H9 (cell line): Measurements from ENCODE around the gene RAB31. TPM values are rescaled to one million over a fixed set of nuclear protein-coding genes. Genes with fewer than 3 reads are reported as not detected.

ENCODE experiments used
- DNase-seq: peaks from one replicate; pipeline ENCODE4 v3.0.0-alpha.2; 2017
- H2AFZ ChIP-seq: one replicate; pipeline ENCODE4 v1.6.1; 2013; ENCODE audit warnings: mild to moderate bottlenecking, low read length, control low read depth, moderate library complexity
- H2AK5ac ChIP-seq: 2 replicates; pipeline ENCODE4 v1.6.1; 2013; ENCODE audit warnings: low read length, control low read depth, mixed read lengths; ENCODE audit not compliant: insufficient read length
- H2BK120ac ChIP-seq: one replicate; pipeline ENCODE4 v1.6.1; 2013; ENCODE audit warnings: low read depth, mild to moderate bottlenecking, low read length, control low read depth, inconsistent platforms; ENCODE audit not compliant: poor library complexity, severe bottlenecking
- H2BK12ac ChIP-seq: 2 replicates; pipeline ENCODE4 v1.6.1; 2013; ENCODE audit warnings: low read length, control low read depth, mixed read lengths, low read depth; ENCODE audit not compliant: insufficient read length
- H2BK15ac ChIP-seq: 2 replicates; pipeline ENCODE4 v1.6.1; 2013; ENCODE audit warnings: low read depth, low read length, control low read depth
- H2BK20ac ChIP-seq: one replicate; pipeline ENCODE4 v1.6.1; 2013; ENCODE audit warnings: low read depth, mild to moderate bottlenecking, low read length, control low read depth, inconsistent platforms; ENCODE audit not compliant: poor library complexity, severe bottlenecking
- H2BK5ac ChIP-seq: 2 replicates; pipeline ENCODE4 v1.6.1; 2013; ENCODE audit warnings: low read length, control low read depth, mixed read lengths; ENCODE audit not compliant: insufficient read length
- H3K14ac ChIP-seq: 2 replicates; pipeline ENCODE4 v1.6.1; 2013; ENCODE audit warnings: low read length, control low read depth; ENCODE audit not compliant: insufficient read depth
- H3K18ac ChIP-seq: 2 replicates; pipeline ENCODE4 v1.6.1; 2013; ENCODE audit warnings: low read depth, mild to moderate bottlenecking, mixed read lengths, low read length, control low read depth; ENCODE audit not compliant: insufficient read length
- H3K23ac ChIP-seq: 2 replicates; pipeline ENCODE4 v1.6.1; 2013; ENCODE audit warnings: low read length, control low read depth, mixed read lengths, low read depth; ENCODE audit not compliant: insufficient read length
- H3K23me2 ChIP-seq: 2 replicates; pipeline ENCODE4 v1.6.1; 2013; ENCODE audit warnings: low read depth, mild to moderate bottlenecking, mixed read lengths, low read length, control low read depth; ENCODE audit not compliant: insufficient read length, poor library complexity, severe bottlenecking
- H3K27ac ChIP-seq: 2 replicates; pipeline ENCODE4 v1.5.1; 2013; ENCODE audit warnings: low read length, control low read depth, mixed read lengths, low read depth; ENCODE audit not compliant: insufficient read length
- H3K27me3 ChIP-seq: 2 replicates; pipeline ENCODE4 v1.6.1; 2013; ENCODE audit warnings: low read length, control low read depth, inconsistent platforms; ENCODE audit not compliant: insufficient read depth
- H3K4ac ChIP-seq: 2 replicates; pipeline ENCODE4 v1.6.1; 2013; ENCODE audit warnings: low read depth, mild to moderate bottlenecking, control low read depth, inconsistent platforms, low read length, moderate library complexity
- H3K4me1 ChIP-seq: 2 replicates; pipeline ENCODE4 v1.6.1; 2013; ENCODE audit warnings: low read length, control low read depth, inconsistent platforms; ENCODE audit not compliant: insufficient read depth
- H3K4me2 ChIP-seq: 2 replicates; pipeline ENCODE4 v1.6.1; 2013; ENCODE audit warnings: low read length, control low read depth, mixed read lengths; ENCODE audit not compliant: insufficient read length, insufficient read depth
- H3K56ac ChIP-seq: 2 replicates; pipeline ENCODE4 v1.6.1; 2013; ENCODE audit warnings: low read depth, mild to moderate bottlenecking, mixed read lengths, low read length, control low read depth; ENCODE audit not compliant: insufficient read length
- H3K79me1 ChIP-seq: 2 replicates; pipeline ENCODE4 v1.6.1; 2013; ENCODE audit warnings: low read depth, mild to moderate bottlenecking, moderate library complexity, low read length, control low read depth, inconsistent platforms; ENCODE audit not compliant: insufficient read depth, poor library complexity, severe bottlenecking
- H3K79me2 ChIP-seq: 2 replicates; pipeline ENCODE4 v1.6.1; 2013; ENCODE audit warnings: low read length, control low read depth, inconsistent platforms; ENCODE audit not compliant: insufficient read depth
- H3K9ac ChIP-seq: 2 replicates; pipeline ENCODE4 v1.6.1; 2013; ENCODE audit warnings: low read length, control low read depth, mixed read lengths; ENCODE audit not compliant: insufficient read length; ENCODE audit errors: extremely low read depth
- H3K9me3 ChIP-seq: one replicate; pipeline ENCODE4 v1.6.1; 2013; ENCODE audit warnings: low read depth, low read length, inconsistent platforms; ENCODE audit not compliant: control insufficient read depth
- H3T11ph ChIP-seq: one replicate; pipeline ENCODE4 v1.6.1; 2013; ENCODE audit warnings: mild to moderate bottlenecking, low read length, control low read depth, inconsistent platforms
- H4K20me1 ChIP-seq: one replicate; pipeline ENCODE4 v1.6.1; 2013; ENCODE audit not compliant: control insufficient read depth, insufficient read length, insufficient read depth
- H4K5ac ChIP-seq: 2 replicates; pipeline ENCODE4 v1.6.1; 2013; ENCODE audit warnings: low read depth, mild to moderate bottlenecking, mixed read lengths, low read length, control low read depth; ENCODE audit not compliant: insufficient read length
- H4K8ac ChIP-seq: replicated peaks from 2 replicates; pipeline ENCODE4 v1.6.1; 2013; ENCODE audit warnings: low read length, control low read depth, mixed read lengths, low read depth; ENCODE audit not compliant: insufficient read length
- H4K91ac ChIP-seq: 2 replicates; pipeline ENCODE4 v1.6.1; 2013; ENCODE audit warnings: low read depth, mild to moderate bottlenecking, moderate library complexity, mixed read lengths, low read length, control low read depth; ENCODE audit not compliant: insufficient read length
- H3K27ac Mint-ChIP-seq, 3 experiments: 2 replicates in 2 of 3; 3 replicates in 1 of 3; pipeline ENCODE4 v1.8.0; 2020 to 2021; ENCODE audit warnings: mixed read lengths in 3 of 3, mild to moderate bottlenecking in 1 of 3, moderate library complexity in 1 of 3
- H3K27me3 Mint-ChIP-seq: 2 replicates; pipeline ENCODE4 v1.8.0; 2021; ENCODE audit warnings: low read depth, mild to moderate bottlenecking, moderate library complexity, mixed read lengths
- H3K36me3 Mint-ChIP-seq, 3 experiments: 2 replicates in 2 of 3; 3 replicates in 1 of 3; pipeline ENCODE4 v1.8.0; 2020 to 2021; ENCODE audit warnings: low read depth in 3 of 3, mixed read lengths in 3 of 3; ENCODE audit not compliant: insufficient read depth in 1 of 3
- H3K4me1 Mint-ChIP-seq, 2 experiments: 2 replicates each; pipeline ENCODE4 v1.8.0; 2020; ENCODE audit warnings: mixed read lengths in 2 of 2
- H3K4me3 Mint-ChIP-seq, 2 experiments: 2 replicates in 1 of 2; 3 replicates in 1 of 2; pipeline ENCODE4 v1.8.0; 2020 to 2021; ENCODE audit warnings: mild to moderate bottlenecking in 2 of 2, mixed read lengths in 2 of 2, moderate library complexity in 1 of 2
- H3K9me3 Mint-ChIP-seq, 2 experiments: 2 replicates in 1 of 2; 3 replicates in 1 of 2; pipeline ENCODE4 v1.8.0; 2020; ENCODE audit warnings: mild to moderate bottlenecking in 2 of 2, mixed read lengths in 2 of 2, moderate library complexity in 1 of 2
- WGBS: extraction: QIAGEN DNeasy Blood & Tissue Kit; methylation state at CpG from one replicate; pipeline ENCODE4 v1.1.7; 2013; ENCODE audit warnings: missing lambda C conversion rate, low lambda C conversion rate, mixed read lengths; ENCODE audit not compliant: insufficient read length; ENCODE audit errors: extremely low coverage; 5-methylcytosine and 5-hydroxymethylcytosine counted together
- total RNA-seq: library from RNA; stranded (reverse); gene quantifications from 2 replicates; pipeline ENCODE4 v1.2.1, GENCODE V29; 2021
- TF ChIP-seq, protein P1 (sequence below): fragments of 200-600 bp; sonication (generic); conservative IDR thresholded peaks from 3 replicates; pipeline ENCODE4 v1.8.0; 2021; ENCODE audit warnings: antibody characterized with exemption, mild to moderate bottlenecking

The RAB31 gene
- total RNA-seq, 1 experiment from 2014 or later, result 22.4 TPM

DNA sequence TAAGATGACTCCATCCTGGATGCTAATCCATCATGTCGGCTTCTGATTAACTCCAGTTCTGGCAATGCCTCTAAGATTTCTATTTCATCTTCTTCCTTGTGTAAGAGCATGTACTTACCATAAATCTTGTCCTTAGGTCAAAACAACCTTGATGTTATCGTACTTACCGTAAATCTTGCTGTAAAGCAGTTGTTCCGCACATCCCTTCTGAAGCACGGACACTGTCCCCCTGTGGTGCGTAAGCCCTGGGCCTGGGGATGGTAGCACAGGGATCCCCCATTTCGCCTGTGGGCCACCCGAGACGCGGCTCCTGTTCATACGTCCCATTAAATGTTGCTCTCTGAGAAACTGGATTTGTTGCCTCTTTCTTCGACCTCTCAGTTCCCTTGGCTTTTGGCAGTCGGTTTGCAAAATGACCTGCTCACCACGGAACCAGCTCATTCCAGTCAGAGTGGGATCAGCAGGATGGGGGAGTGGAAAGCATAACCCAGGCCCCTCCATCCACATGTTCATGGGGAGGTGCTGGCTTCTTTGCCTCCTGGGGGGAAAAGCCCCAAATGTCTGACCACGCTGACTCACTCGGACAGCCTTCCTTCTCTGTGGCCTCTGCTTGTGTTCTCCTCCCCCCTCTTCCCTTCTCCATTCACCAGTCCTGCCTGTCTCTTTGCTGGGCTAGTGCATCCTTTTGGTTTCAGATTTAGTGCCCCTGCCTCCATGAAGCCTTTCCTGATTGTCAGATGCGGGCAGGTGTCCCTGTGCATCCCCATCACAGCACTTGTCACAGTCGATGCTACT is 49.9 kb downstream of the RAB31 start:
- no peaks in the 10 kb centered on the region; the same call in 1 of the 2 replicates for H3K79me2 ChIP-seq
- Mint-ChIP-seq H3K9me3 (peaks cover 3 to 6% of the 10 kb centered on the region in 2 experiments; a peak in 2 of 5 replicates), H3K4me1 (peaks cover 7 to 13% of the 10 kb centered on the region in 2 experiments; a peak in 3 of 4 replicates), H3K27ac (peak overlapping the region in 1 of 3 experiments; percentile 75; a peak in 2 of 7 replicates), H3K36me3 (peaks cover 1 to 5% (median 4%) of the 10 kb centered on the region in 3 experiments; a peak in 2 of 7 replicates), H3K27me3 (no peaks in the 10 kb centered on the region), H3K4me3 (no peak overlapping the region)
- H2BK15ac ChIP-seq, result no peak overlapping the region
- H3K4me2 ChIP-seq, result no peak overlapping the region
- H3K27ac ChIP-seq, result no peak overlapping the region
- no CpG with 5 or more reads among the region's 18 CpGs for WGBS
- no peak overlapping the region for H3K23ac ChIP-seq
- no peak overlapping the region for H2BK12ac ChIP-seq
- H2BK5ac ChIP-seq, result no peak overlapping the region
- no peak overlapping the region for H4K5ac ChIP-seq
- no peaks in the 10 kb centered on the region; the same call in 1 of the 2 replicates for H3K27me3 ChIP-seq
- TF ChIP-seq, protein P1, sequence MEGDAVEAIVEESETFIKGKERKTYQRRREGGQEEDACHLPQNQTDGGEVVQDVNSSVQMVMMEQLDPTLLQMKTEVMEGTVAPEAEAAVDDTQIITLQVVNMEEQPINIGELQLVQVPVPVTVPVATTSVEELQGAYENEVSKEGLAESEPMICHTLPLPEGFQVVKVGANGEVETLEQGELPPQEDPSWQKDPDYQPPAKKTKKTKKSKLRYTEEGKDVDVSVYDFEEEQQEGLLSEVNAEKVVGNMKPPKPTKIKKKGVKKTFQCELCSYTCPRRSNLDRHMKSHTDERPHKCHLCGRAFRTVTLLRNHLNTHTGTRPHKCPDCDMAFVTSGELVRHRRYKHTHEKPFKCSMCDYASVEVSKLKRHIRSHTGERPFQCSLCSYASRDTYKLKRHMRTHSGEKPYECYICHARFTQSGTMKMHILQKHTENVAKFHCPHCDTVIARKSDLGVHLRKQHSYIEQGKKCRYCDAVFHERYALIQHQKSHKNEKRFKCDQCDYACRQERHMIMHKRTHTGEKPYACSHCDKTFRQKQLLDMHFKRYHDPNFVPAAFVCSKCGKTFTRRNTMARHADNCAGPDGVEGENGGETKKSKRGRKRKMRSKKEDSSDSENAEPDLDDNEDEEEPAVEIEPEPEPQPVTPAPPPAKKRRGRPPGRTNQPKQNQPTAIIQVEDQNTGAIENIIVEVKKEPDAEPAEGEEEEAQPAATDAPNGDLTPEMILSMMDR, result no peak
- H4K20me1 ChIP-seq, result no peaks in the 10 kb centered on the region
- H3K4me1 ChIP-seq, result no peaks in the 10 kb centered on the region
- H3K79me1 ChIP-seq, result no peaks in the 10 kb centered on the region
- H3K9me3 ChIP-seq, result no peaks in the 10 kb centered on the region
- no peak overlapping the region for H2AFZ ChIP-seq
- no peak overlapping the region for H3K9ac ChIP-seq
- H3K14ac ChIP-seq, result no peak overlapping the region
- no peak for DNase-seq
- H4K8ac ChIP-seq, result peak overlapping the region; percentile 41
- H3K18ac ChIP-seq, result no peak overlapping the region
- no peak overlapping the region for H2BK20ac ChIP-seq
- no peak overlapping the region for H4K91ac ChIP-seq
- H3K4ac ChIP-seq, result no peak overlapping the region
- H3K56ac ChIP-seq, result no peak overlapping the region
- no peak overlapping the region for H2AK5ac ChIP-seq
- no peaks in the 10 kb centered on the region for H3K23me2 ChIP-seq
- no peak overlapping the region for H3T11ph ChIP-seq
- H2BK120ac ChIP-seq, result no peak overlapping the region
